Caco-2 (cell line): Measurements from ENCODE around the gene BORA. TPM values are rescaled to one million over a fixed set of nuclear protein-coding genes. Genes with fewer than 3 reads are reported as not detected.

ENCODE experiments used
- BruUV-seq: library from RNA; stranded (reverse); fragments of 400-500 nt; replicated peaks from 2 replicates; lab custom pipeline; 2021; lab: Mats Ljungman, UMichigan
- CTCF ChIA-PET: fragments of 300-600 bp; sonication (Branson Sonifier 250); formaldehyde crosslinking; loops from one replicate; lab custom pipeline; 2022; ENCODE audit warnings: antibody characterized with exemption; lab: Charles Lee
- POLR2A ChIA-PET: fragments of 300-600 bp; sonication (Branson Sonifier 250); formaldehyde crosslinking; loops from one replicate; lab custom pipeline; 2022; ENCODE audit warnings: antibody characterized with exemption; lab: Charles Lee
- DNase-seq, 2 experiments: peaks; one replicate each; pipeline versions ENCODE4 v3.0.0 to v3.0.0-alpha.2; 2020 to 2022
- H3K27me3 ChIP-seq: replicated peaks from 2 replicates; pipeline ENCODE4 v1.6.0; 2011; ENCODE audit warnings: low read length; ENCODE audit not compliant: control insufficient read depth, insufficient read depth
- H3K36me3 ChIP-seq: 2 replicates; pipeline ENCODE4 v1.5.1; 2011; ENCODE audit warnings: low read length; ENCODE audit not compliant: control insufficient read depth, insufficient read depth
- H3K4me1 ChIP-seq: fragments of 250-450 bp; sonication (Bioruptor Pico); 2 replicates; pipeline ENCODE4 v1.5.1; 2020; ENCODE audit warnings: mild to moderate bottlenecking
- H3K4me3 ChIP-seq: 2 replicates; pipeline ENCODE4 v1.5.1; 2011; ENCODE audit warnings: low read depth, mild to moderate bottlenecking, control low read depth, low read length
- H3K9me3 ChIP-seq: fragments of 250-450 bp; sonication (Bioruptor Pico); 2 replicates; pipeline ENCODE4 v1.5.1; 2020; ENCODE audit warnings: mild to moderate bottlenecking, moderate library complexity
- H3K27ac Mint-ChIP-seq: one replicate; pipeline ENCODE4 v1.8.0; 2022; ENCODE audit warnings: mixed read lengths; ENCODE audit not compliant: unreplicated experiment
- H3K27me3 Mint-ChIP-seq: one replicate; pipeline ENCODE4 v1.8.0; 2022; ENCODE audit warnings: mixed read lengths; ENCODE audit not compliant: insufficient read depth, unreplicated experiment
- H3K36me3 Mint-ChIP-seq: one replicate; pipeline ENCODE4 v1.8.0; 2022; ENCODE audit warnings: mild to moderate bottlenecking, mixed read lengths; ENCODE audit not compliant: insufficient read depth, unreplicated experiment
- H3K4me1 Mint-ChIP-seq: one replicate; pipeline ENCODE4 v1.8.0; 2022; ENCODE audit warnings: low read depth, mixed read lengths; ENCODE audit not compliant: unreplicated experiment
- H3K4me3 Mint-ChIP-seq: one replicate; pipeline ENCODE4 v1.8.0; 2022; ENCODE audit warnings: mild to moderate bottlenecking, moderate library complexity, mixed read lengths; ENCODE audit not compliant: unreplicated experiment
- H3K9me3 Mint-ChIP-seq: one replicate; pipeline ENCODE4 v1.8.0; 2022; ENCODE audit warnings: mixed read lengths; ENCODE audit not compliant: unreplicated experiment
- CTCF ChIP-seq, 2 experiments: fragments of 200-600 bp in 1 of 2; IDR thresholded peaks; 1 replicate in 1 of 2; 2 replicates in 1 of 2; pipeline versions ENCODE4 v1.5.1 to v1.8.0; 2011 to 2022; ENCODE audit warnings: antibody characterized with exemption in 1 of 2, control low read depth in 1 of 2, inconsistent platforms in 1 of 2, low read depth in 1 of 2, low read length in 1 of 2, mild to moderate bottlenecking in 1 of 2, moderate library complexity in 1 of 2; ENCODE audit not compliant: insufficient read depth in 1 of 2, severe bottlenecking in 1 of 2, unreplicated experiment in 1 of 2
- intact Hi-C: fragments of 100-400 bp; cut with micrococcal nuclease; formaldehyde crosslinking; loops from one replicate; pipeline ENCODE4 v1.10.0; 2022; ENCODE audit not compliant: unreplicated experiment
- total RNA-seq: library from RNA; stranded (reverse); gene quantifications from 2 replicates; pipeline ENCODE4 v1.2.3, GENCODE V29; 2022

BORA gene
- total RNA-seq, 1 experiment from 2014 or later, result 27.5 TPM

- Mint-ChIP-seq H3K4me3 (no peak overlapping the region), H3K27me3 (no peaks in the 10 kb centered on the region), H3K36me3 (peaks cover 96% of the 10 kb centered on the region), H3K27ac (no peak overlapping the region), H3K9me3 (no peaks in the 10 kb centered on the region), H3K4me1 (no peaks in the 10 kb centered on the region)
- Histone ChIP-seq H3K4me1 (no peaks in the 10 kb centered on the region), H3K27me3 (no peaks in the 10 kb centered on the region), H3K36me3 (peaks cover 1% of the 10 kb centered on the region; the same call in 1 of the 2 replicates), H3K9me3 (no peaks in the 10 kb centered on the region), H3K4me3 (no peak overlapping the region)
- DNase-seq, result no peak
- CTCF ChIA-PET, result no interaction called here
- POLR2A ChIA-PET, result no interaction called here
- BruUV-seq, result no TSS peak
- no peak for TF ChIP-seq CTCF (IDR thresholded peaks at IDR 0.05; ENCODE audit: insufficient read depth in 1 of 2, low read depth in 1 of 2, low read length in 1 of 2, severe bottlenecking in 1 of 2, unreplicated experiment in 1 of 2)
- intact Hi-C loops, result no loop called here
Measured at GRCh38 chr13:72763411-72763810, 35.7 kb downstream of the BORA start.

GRCh38 chr13:72774019-72774418, 46.3 kb downstream of the BORA start:
- no peak overlapping the region for H3K27ac Mint-ChIP-seq
- H3K27me3 Mint-ChIP-seq, result no peaks in the 10 kb centered on the region
- no peak overlapping the region for H3K4me3 Mint-ChIP-seq
- CTCF ChIA-PET, result no interaction called here
- TF ChIP-seq CTCF (IDR thresholded peaks at IDR 0.05; ENCODE audit: insufficient read depth in 1 of 2, low read depth in 1 of 2, low read length in 1 of 2, severe bottlenecking in 1 of 2, unreplicated experiment in 1 of 2), result no peak
- no peaks in the 10 kb centered on the region for H3K36me3 ChIP-seq
- H3K4me1 Mint-ChIP-seq, result peaks cover 7% of the 10 kb centered on the region
- H3K9me3 ChIP-seq, result no peaks in the 10 kb centered on the region
- H3K27me3 ChIP-seq, result no peaks in the 10 kb centered on the region
- BruUV-seq, result no TSS peak
- no peak overlapping the region for H3K4me3 ChIP-seq
- DNase-seq, result no peak
- no peaks in the 10 kb centered on the region for H3K4me1 ChIP-seq
- intact Hi-C loops, result no loop called here
- peaks cover 88% of the 10 kb centered on the region for H3K36me3 Mint-ChIP-seq
- no peaks in the 10 kb centered on the region for H3K9me3 Mint-ChIP-seq
- POLR2A ChIA-PET, result no interaction called here

- intact Hi-C loops, result loop anchor here (1.0 kb wide), 1 partner anchor 54 kb away; the partner anchor contains the start of genes BORA and MZT1
- Histone ChIP-seq H3K27me3 (no peaks in the 10 kb centered on the region), H3K9me3 (no peaks in the 10 kb centered on the region), H3K4me1 (peaks cover 8% of the 10 kb centered on the region), H3K36me3 (no peaks in the 10 kb centered on the region), H3K4me3 (peak within 1 kb of the TSS; percentile 98)
- no peaks in the 10 kb centered on the region for H3K27me3 Mint-ChIP-seq
- H3K36me3 Mint-ChIP-seq, result peaks cover 46% of the 10 kb centered on the region
- peak within 1 kb of the TSS; percentile 98 for H3K4me3 Mint-ChIP-seq
- CTCF ChIA-PET, result no interaction called here
- peak; percentile 99 for DNase-seq
- POLR2A ChIA-PET, result no interaction called here
- no peaks in the 10 kb centered on the region for H3K4me1 Mint-ChIP-seq
- no TSS peak for BruUV-seq
- no peaks in the 10 kb centered on the region for H3K9me3 Mint-ChIP-seq
- TF ChIP-seq CTCF (IDR thresholded peaks at IDR 0.05; ENCODE audit: insufficient read depth in 1 of 2, low read depth in 1 of 2, low read length in 1 of 2, severe bottlenecking in 1 of 2, unreplicated experiment in 1 of 2), result no peak
- peak within 1 kb of the TSS; percentile 99 for H3K27ac Mint-ChIP-seq
Measured at GRCh38 chr13:72781451-72782439, 54.0 kb downstream of the BORA start, which contains the start of the genes DIS3 and PIBF1. Gene DIS3 (minus strand): TSS chr13:72781900. CDS start chr13:72781832, 68 bp downstream. Gene PIBF1 (plus strand): TSS chr13:72782133. CDS start chr13:72783470, 1,337 bp downstream.
